Pancreas (tissue), 10 donors: Measurements from ENCODE around the gene MIER3. TPM values are rescaled to one million over a fixed set of nuclear protein-coding genes. Genes with fewer than 3 reads are reported as not detected.

Experiments used
- ATAC-seq, 4 donors: fragments of 200-7000 bp; cut with Tn5 transposase; one replicate each; pipeline versions ENCODE4 v1.8.0 to v1.9.1; 2020; ENCODE audit warnings: mild to moderate bottlenecking in 4 of 4, moderate library complexity in 4 of 4
- DNase-seq, 6 donors: peaks; one replicate each; pipeline ENCODE4 v3.0.0-alpha.2; 2020
- FAIRE-seq: peaks from 2 replicates; lab custom pipeline; 2012; peaks lifted over from hg19 to GRCh38; lab: Jason Lieb, UNC
- H3K27ac ChIP-seq, 4 donors: fragments of 200-600 bp; sonication (generic); 1 replicate in 3 of 4; 2 replicates in 1 of 4; pipeline versions ENCODE4 v1.5.0 to v1.8.0; 2020
- H3K27me3 ChIP-seq, 4 donors: fragments of 200-600 bp; one replicate each; pipeline ENCODE4 v1.8.0; 2021
- H3K36me3 ChIP-seq, 3 donors: fragments of 200-600 bp; sonication (generic) in 1 of 3; one replicate each; pipeline versions ENCODE4 v1.5.0 to v1.8.0; 2020 to 2021
- H3K4me1 ChIP-seq, 3 donors: fragments of 200-600 bp; one replicate each; pipeline ENCODE4 v1.8.0; 2021
- H3K4me3 ChIP-seq, 4 donors: fragments of 200-600 bp; sonication (generic) in 2 of 4; one replicate each; pipeline versions ENCODE4 v1.5.0 to v1.8.0; 2020 to 2021
- H3K9me3 ChIP-seq, 4 donors: fragments of 200-600 bp; one replicate each; pipeline ENCODE4 v1.8.0; 2021
- WGBS, 2 donors: extraction: QIAGEN DNeasy Blood & Tissue Kit; methylation state at CpG; one replicate each; pipeline ENCODE4 v1.1.7; 2013; 5-methylcytosine and 5-hydroxymethylcytosine counted together
- intact Hi-C, 3 donors: fragments of 100-400 bp; cut with DNase I; formaldehyde crosslinking; loops; one replicate each; pipeline versions ENCODE4 v1.11.1 to v1.14.2; 2022
- polyA plus RNA-seq, 2 donors: library from polyadenylated mRNA; stranded (reverse); fragments of 200-250 nt; gene quantifications; one replicate each; pipeline ENCODE4 v1.2.3, GENCODE V29; 2013
- total RNA-seq, 6 donors: library from RNA; stranded (reverse); fragmentation: NEBNext Ultra II Directional in 4 of 6; extraction: Animal tissue kit (Norgen Biotek cat#: 25700) in 4 of 6; gene quantifications; one replicate each; pipeline versions ENCODE4 v1.2.1 to v1.2.4, GENCODE V29; 2021 to 2023
- TF ChIP-seq, protein P1 (sequence below), 4 donors: fragments of 200-600 bp; sonication (generic) in 3 of 4; IDR thresholded peaks; one replicate each; pipeline versions ENCODE4 v1.5.0 to v1.8.0; 2021; ENCODE audit warnings: antibody characterized with exemption in 4 of 4
- donor health status: healthy with polysubstance abuse.
- donor health status: DM: no; HTN: no; CAD: no; lungs with moderate emphysema.
- donor health status: DM: no; HTN: no; CAD: no.
- donor health status: control.
- donor health status: control.
- donor health status: Bipolar disorder and iron deficiency.
- donor health status: DM: yes; HTN: yes; CAD: no.
- donor health status: DM: no; HTN: no; CAD: no.
- donor health status: DM: no; HTN: no; CAD: no.
- donor health status: DM: yes; HTN: yes; CAD: no.

MIER3 gene
- total and polyA plus RNA-seq, 8 donors: 3.8 to 16.3 (median 8.0) TPM

DNA sequence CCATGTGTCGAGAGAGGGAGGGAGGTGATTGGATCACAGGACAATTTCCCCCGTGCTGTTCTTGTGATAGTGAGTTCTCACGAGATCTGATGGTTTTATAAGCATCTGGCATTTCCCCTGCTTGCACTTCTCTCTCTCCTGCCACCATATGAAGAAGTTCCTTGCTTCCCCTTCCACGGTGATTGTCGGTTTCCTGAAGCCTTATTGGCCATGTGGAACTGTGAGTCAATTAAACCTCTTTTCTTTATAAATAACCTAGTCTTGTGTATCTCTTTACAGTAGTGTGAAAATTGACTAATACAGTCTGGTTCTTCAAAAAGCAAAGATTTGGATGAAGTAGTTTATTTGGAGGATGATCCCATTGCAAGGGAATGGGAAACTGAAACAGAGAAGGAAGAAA lies 11.3 kb upstream of the MIER3 start:
- no peaks in the 10 kb centered on the region for H3K27me3 ChIP-seq
- 69 to 81% methylated on average over 5 of the region's 5 CpGs for WGBS, 2 donors
- TF ChIP-seq, protein P1, sequence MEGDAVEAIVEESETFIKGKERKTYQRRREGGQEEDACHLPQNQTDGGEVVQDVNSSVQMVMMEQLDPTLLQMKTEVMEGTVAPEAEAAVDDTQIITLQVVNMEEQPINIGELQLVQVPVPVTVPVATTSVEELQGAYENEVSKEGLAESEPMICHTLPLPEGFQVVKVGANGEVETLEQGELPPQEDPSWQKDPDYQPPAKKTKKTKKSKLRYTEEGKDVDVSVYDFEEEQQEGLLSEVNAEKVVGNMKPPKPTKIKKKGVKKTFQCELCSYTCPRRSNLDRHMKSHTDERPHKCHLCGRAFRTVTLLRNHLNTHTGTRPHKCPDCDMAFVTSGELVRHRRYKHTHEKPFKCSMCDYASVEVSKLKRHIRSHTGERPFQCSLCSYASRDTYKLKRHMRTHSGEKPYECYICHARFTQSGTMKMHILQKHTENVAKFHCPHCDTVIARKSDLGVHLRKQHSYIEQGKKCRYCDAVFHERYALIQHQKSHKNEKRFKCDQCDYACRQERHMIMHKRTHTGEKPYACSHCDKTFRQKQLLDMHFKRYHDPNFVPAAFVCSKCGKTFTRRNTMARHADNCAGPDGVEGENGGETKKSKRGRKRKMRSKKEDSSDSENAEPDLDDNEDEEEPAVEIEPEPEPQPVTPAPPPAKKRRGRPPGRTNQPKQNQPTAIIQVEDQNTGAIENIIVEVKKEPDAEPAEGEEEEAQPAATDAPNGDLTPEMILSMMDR (IDR thresholded peaks at IDR 0.05): no peak
- H3K27ac ChIP-seq: no peak overlapping the region
- no peaks in the 10 kb centered on the region for H3K9me3 ChIP-seq
- no peaks in the 10 kb centered on the region for H3K4me1 ChIP-seq
- FAIRE-seq (no peak), ATAC-seq (no peak), DNase-seq (no peak)
- H3K36me3 ChIP-seq: no peaks in the 10 kb centered on the region
- intact Hi-C loops: no loop called here
- no peak overlapping the region for H3K4me3 ChIP-seq

DNA sequence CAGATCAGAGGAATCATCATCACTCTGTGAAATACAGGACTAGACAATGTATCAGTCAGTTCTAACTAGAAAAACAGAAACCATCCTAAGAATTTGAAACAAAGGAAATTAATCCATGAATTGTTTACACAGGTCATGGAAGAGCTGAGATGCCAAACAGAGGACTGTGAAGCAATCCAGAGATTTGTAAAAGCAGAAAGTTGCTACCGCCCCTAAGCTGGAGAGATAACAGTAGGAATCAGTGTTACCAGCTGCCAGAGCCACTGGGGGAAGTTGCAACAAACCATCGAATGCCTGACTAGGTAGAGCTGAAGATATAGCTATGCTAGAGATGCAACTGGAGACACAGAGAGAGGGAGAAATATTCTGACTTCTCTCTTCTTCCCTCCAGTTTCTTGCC lies 10.4 kb upstream of the MIER3 start:
- intact Hi-C loops: no loop called here
- FAIRE-seq (no peak), DNase-seq (no peak), ATAC-seq (no peak)
- WGBS, 2 donors: 7 to 13% methylated on average over 2 of the region's 2 CpGs
- no peaks in the 10 kb centered on the region for H3K27me3 ChIP-seq
- H3K9me3 ChIP-seq: no peaks in the 10 kb centered on the region
- no peaks in the 10 kb centered on the region for H3K36me3 ChIP-seq
- no peaks in the 10 kb centered on the region for H3K4me1 ChIP-seq
- no peak overlapping the region for H3K4me3 ChIP-seq
- TF ChIP-seq, protein P1 (IDR thresholded peaks at IDR 0.05): no peak
- H3K27ac ChIP-seq: no peak overlapping the region

DNA sequence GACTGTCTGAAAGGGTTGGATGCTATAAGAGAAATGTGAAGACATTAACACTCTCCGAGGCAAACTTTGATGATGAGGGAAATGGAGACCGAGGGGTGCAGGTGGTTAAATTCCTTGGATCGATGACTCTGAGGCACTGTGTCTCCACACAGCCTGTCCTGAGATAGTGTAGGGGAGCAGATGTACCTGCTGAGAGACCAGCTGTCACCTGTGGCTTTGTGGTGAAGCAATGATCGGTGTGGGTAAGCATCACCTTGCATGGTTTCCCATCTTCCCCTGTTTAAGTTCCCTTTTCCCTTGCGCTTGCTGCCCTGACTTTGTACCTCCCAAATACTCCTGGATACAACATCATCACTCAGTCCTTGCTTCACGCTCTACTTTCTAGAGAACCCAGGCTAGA lies 9.8 kb upstream of the MIER3 start:
- H3K27ac ChIP-seq: no peak overlapping the region
- H3K4me3 ChIP-seq: no peak overlapping the region
- intact Hi-C loops: no loop called here
- 83% methylated on average over 6 of the region's 6 CpGs for WGBS, 2 donors
- H3K9me3 ChIP-seq: no peaks in the 10 kb centered on the region
- H3K27me3 ChIP-seq: no peaks in the 10 kb centered on the region
- ATAC-seq (no peak), DNase-seq (no peak), FAIRE-seq (no peak)
- TF ChIP-seq, protein P1 (IDR thresholded peaks at IDR 0.05): no peak
- no peaks in the 10 kb centered on the region for H3K4me1 ChIP-seq
- H3K36me3 ChIP-seq: no peaks in the 10 kb centered on the region

DNA sequence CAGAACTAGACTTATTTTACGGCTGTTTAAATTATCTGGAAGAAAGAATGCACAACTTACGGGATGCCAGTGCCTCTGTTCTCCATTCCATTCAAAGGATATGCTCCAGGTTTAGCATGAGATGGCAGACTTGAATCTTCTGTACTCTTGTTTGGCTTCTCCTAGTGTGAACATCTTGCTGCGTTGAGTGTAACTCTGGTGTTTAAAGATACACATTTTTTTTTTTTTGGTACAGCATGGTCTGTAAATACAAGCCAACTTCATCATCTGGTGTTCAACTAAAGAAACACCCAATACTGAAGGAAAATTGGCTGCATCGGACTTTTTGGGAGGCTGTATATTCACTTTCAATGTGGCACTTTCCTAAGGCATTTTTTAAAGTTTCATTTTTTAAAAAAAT lies 7.4 kb upstream of the MIER3 start:
- H3K27me3 ChIP-seq: no peaks in the 10 kb centered on the region
- WGBS, 2 donors: 83% methylated on average over 4 of the region's 4 CpGs
- no peak for FAIRE-seq

DNA sequence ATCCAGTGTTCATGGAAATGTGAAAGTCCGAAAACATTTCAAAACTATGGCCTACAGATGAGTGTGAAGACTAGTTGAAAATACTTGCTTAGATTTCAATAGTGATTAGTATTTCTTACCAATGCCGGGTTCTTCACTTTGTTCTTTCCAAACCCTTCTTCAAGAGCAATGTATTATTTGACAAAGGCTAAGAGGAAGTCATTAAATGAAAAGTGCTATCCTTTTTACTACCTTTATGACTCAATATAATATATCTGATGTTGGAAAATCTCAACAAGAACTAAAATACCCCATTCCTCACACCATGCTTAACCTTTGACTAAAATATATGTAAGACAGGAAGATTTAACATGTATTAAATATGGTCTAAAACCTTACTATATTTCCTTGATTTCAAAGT lies 6.7 kb upstream of the MIER3 start:
- Histone ChIP-seq H3K27ac (no peak overlapping the region), H3K9me3 (no peaks in the 10 kb centered on the region), H3K27me3 (no peaks in the 10 kb centered on the region), H3K36me3 (no peaks in the 10 kb centered on the region), H3K4me3 (no peak overlapping the region), H3K4me1 (no peaks in the 10 kb centered on the region)
- intact Hi-C loops: no loop called here
- no peak for ATAC-seq
- no peak for FAIRE-seq
- WGBS, 2 donors: 95 to 97% methylated on average over 2 of the region's 2 CpGs
- no peak for DNase-seq
- TF ChIP-seq, protein P1 (IDR thresholded peaks at IDR 0.05): no peak

More for the DNA sequence above, 7.4 kb upstream of the MIER3 start:
- H3K4me1 ChIP-seq: no peaks in the 10 kb centered on the region
- no peak overlapping the region for H3K27ac ChIP-seq
- intact Hi-C loops: no loop called here
- no peaks in the 10 kb centered on the region for H3K36me3 ChIP-seq
- no peak for DNase-seq
- TF ChIP-seq, protein P1 (IDR thresholded peaks at IDR 0.05): no peak
- H3K4me3 ChIP-seq: no peak overlapping the region
- no peaks in the 10 kb centered on the region for H3K9me3 ChIP-seq
- no peak for ATAC-seq
